Measurements from ENCODE around the gene HDDC2.

GRCh38 chr6:125253881-125254280, 47.9 kb downstream of the HDDC2 start:
- TF ChIP-seq TAF1 (IDR thresholded peaks at IDR 0.05; ENCODE audit: low read depth), result no peak
- TF ChIP-seq, protein P1, sequence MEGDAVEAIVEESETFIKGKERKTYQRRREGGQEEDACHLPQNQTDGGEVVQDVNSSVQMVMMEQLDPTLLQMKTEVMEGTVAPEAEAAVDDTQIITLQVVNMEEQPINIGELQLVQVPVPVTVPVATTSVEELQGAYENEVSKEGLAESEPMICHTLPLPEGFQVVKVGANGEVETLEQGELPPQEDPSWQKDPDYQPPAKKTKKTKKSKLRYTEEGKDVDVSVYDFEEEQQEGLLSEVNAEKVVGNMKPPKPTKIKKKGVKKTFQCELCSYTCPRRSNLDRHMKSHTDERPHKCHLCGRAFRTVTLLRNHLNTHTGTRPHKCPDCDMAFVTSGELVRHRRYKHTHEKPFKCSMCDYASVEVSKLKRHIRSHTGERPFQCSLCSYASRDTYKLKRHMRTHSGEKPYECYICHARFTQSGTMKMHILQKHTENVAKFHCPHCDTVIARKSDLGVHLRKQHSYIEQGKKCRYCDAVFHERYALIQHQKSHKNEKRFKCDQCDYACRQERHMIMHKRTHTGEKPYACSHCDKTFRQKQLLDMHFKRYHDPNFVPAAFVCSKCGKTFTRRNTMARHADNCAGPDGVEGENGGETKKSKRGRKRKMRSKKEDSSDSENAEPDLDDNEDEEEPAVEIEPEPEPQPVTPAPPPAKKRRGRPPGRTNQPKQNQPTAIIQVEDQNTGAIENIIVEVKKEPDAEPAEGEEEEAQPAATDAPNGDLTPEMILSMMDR (IDR thresholded peaks at IDR 0.05; ENCODE audit: poor library complexity, severe bottlenecking), result no peak
- TF ChIP-seq MXI1 (conservative IDR thresholded peaks at IDR 0.05; ENCODE audit: poor library complexity, severe bottlenecking), result no peak
- TF ChIP-seq REST (IDR thresholded peaks at IDR 0.05; ENCODE audit: borderline replicate concordance), result no peak
- no peak for TF ChIP-seq EP300 (conservative IDR thresholded peaks at IDR 0.05; ENCODE audit: poor library complexity, severe bottlenecking)
- no peak for TF ChIP-seq EZH2 (IDR thresholded peaks at IDR 0.05; ENCODE audit: borderline replicate concordance, insufficient read depth, low read length, poor library complexity, severe bottlenecking)
- no peak for TF ChIP-seq RAD21 (conservative IDR thresholded peaks at IDR 0.05)
- TF ChIP-seq SMC3 (conservative IDR thresholded peaks at IDR 0.05; ENCODE audit: poor library complexity), result no peak
- no peak for TF ChIP-seq POLR2AphosphoS5 (IDR thresholded peaks at IDR 0.05)
